GM08714 (cell line): ENCODE results near the gene DNAAF5.
"Not testable (repeated sequence)": the region's sequence is repeated elsewhere in the genome, so short reads cannot be mapped to it uniquely, and the experiment has no call there.

Source experiments
- H3K4me3 ChIP-seq: fragments of 200-500 bp; sonication (Bioruptor generic); 2 replicates; pipeline ENCODE4 v1.5.1; 2014; ENCODE audit warnings: mild to moderate bottlenecking, low read length, inconsistent platforms
- ZNF274 ChIP-seq: IDR thresholded peaks from 2 replicates; pipeline ENCODE4 v1.6.1; 2012; ENCODE audit warnings: mild to moderate bottlenecking, low read depth, low read length

DNAAF5 gene

DNA sequence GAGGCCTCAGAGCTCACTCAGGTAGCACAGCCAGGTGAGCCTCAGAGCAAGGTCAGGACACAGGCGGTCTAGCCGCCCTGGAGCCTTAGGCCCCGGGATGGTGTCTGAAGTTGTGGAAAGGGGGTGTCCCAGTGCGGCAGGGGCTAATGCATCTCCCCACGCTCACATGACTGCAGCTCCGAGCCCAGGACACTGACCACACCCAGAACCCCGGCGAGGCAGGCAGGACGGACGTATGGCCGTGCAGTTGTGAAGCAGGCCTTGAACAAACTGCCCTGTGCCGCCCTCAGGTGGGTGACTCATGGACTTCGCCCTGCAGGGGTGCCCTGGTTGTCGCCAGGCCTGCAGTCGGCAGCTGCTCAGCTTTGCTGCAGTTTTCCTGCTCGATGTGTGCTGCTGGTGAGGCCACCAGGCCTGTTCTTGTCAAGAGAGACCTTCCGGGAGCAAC, 5.6 kb downstream of the DNAAF5 start:
- H3K4me3 ChIP-seq: no peak overlapping the region
- TF ChIP-seq ZNF274: no peak

DNA sequence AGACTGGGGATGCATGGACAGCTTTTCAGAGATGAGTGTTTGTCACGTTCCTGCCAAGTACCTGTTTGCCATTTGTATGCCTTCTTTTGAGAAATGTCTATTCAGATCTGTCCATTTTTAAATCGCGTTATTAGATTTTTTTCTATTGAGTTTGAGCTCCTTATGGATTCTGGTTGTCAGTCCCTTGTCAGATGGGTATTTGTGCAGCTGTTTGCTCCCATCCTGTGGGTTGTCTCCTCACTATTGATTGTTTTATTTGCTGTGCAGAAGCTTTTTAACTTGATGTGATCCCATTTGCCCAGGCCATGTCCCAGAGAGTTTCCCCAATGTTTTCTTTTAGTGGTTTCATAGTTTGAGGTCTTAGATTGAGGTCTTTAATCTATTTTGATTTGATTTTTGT, 6.1 kb downstream of the DNAAF5 start:
- H3K4me3 ChIP-seq: no peak overlapping the region
- TF ChIP-seq ZNF274: no peak

DNA sequence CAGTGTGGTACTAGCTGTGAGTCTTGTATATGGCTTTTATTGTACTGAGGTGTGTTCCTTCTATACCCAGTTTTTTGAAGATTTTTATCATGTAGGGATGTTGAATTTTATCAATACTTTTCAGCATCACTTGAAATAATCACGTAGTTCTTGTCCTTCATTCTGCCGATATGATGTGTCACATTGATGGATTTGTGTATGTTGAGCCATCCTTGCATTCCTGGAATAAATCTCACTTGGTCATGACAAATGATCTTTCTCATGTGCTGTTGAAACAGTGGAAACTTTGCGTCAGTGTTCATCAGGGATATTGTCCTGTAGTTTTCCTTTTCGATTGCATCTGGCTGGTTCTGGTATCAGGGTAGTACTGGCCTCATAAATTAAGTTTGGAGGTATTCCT, 7.7 kb downstream of the DNAAF5 start:
- H3K4me3 ChIP-seq: no peak overlapping the region
- TF ChIP-seq ZNF274: no peak

DNA sequence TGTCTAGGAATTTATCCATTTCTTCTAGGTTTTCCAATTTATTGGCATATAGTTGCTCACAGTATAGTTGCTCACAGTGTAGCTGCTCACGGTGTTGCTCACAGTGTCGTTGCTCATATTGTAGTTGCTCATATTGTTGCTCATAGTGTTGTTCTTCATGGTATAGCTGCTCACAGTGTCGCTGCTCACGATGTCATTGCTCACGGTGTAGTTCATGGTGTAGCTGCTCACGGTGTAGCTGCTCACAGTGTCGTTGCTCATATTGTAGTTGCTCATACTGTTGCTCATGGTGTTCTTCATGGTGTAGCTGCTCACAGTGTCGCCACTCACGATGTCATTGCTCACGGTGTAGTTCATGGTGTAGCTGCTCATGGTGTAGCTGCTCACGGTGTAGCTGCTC, 8.3 kb downstream of the DNAAF5 start:
- no peak for TF ChIP-seq ZNF274
- no peak overlapping the region for H3K4me3 ChIP-seq

DNA sequence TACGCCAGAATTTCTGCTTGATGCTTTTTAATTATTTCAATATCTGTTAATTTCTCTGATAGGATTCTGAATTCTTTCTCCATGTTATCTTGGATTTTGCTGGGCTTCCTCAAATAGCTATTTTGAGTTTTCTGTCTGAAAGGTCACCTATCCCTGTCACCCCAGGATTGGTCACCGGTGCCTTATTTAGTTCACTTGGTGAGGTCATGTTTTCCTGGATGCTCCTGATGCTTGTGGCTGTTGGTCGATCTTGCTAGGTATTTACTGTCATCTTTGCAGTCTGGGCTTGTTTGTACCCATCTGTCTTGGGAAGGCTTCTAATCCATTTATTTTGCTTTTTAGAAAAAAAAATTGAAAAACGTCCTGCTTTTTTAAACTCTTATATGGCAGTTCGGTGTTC, 11.7 kb downstream of the DNAAF5 start:
- no peak for TF ChIP-seq ZNF274
- no peak overlapping the region for H3K4me3 ChIP-seq

DNA sequence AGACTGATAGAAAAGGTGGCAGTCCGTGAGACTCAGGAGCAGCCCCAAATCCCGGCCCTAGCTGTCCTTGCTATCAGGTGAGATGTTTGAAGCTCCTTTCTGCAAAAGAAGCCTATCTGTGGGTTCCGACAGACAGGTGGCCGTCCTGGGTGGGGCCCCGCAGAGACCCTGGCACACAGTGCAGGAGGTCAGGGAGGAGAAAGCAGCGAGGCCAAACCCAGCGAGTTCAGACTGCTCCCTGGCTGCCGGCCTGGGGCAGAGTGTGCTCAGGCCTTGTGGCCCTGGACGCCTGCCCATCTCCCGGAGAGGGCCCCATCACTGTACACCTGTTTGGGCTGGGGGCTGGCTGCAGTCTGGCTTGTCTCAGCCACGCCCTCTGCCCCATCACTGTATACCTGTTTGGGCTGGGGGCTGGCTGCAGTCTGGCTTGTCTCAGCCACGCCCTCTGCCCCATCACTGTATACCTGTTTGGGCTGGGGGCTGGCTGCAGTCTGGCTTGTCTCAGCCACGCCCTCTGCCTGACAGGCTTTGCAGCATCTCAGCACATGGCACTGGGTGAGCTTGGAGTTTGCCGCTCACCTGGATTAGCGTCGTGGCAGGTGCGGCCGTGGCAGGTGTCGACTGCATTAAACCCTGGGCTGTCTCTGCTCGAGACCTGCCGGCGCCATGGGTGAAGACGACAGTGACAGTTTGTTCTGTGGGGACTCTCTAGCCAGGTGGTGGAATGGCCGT, 12.4 kb downstream of the DNAAF5 start:
- H3K4me3 ChIP-seq: no peak overlapping the region
- TF ChIP-seq ZNF274: no peak

DNA sequence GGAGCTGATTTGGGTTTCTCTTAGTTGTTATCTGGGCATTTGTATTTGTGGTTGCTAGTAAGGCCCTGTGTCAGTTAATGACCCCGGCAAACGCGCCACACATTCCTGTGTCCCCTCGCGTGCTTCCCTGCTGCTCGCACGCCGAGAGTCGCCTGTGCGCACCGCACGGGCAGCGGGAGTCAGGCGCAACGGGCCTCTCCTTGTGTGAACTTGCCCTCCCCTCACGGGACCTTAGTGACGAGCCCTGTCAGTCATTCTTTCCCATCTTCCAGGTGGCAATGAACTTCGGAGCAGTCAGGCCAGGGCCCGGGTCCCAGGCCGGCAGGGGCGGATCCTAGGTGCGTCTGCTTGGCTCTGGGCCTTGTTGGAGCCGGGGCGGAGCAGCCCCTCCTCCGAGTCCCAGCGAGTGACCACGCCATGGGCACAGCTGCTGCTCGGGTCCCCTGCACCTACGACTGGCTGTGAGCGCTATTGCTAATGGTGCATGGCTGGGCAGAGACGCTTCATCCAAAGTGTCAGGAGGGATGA, 13.0 kb downstream of the DNAAF5 start:
- no peak for TF ChIP-seq ZNF274
- no peak overlapping the region for H3K4me3 ChIP-seq

DNA sequence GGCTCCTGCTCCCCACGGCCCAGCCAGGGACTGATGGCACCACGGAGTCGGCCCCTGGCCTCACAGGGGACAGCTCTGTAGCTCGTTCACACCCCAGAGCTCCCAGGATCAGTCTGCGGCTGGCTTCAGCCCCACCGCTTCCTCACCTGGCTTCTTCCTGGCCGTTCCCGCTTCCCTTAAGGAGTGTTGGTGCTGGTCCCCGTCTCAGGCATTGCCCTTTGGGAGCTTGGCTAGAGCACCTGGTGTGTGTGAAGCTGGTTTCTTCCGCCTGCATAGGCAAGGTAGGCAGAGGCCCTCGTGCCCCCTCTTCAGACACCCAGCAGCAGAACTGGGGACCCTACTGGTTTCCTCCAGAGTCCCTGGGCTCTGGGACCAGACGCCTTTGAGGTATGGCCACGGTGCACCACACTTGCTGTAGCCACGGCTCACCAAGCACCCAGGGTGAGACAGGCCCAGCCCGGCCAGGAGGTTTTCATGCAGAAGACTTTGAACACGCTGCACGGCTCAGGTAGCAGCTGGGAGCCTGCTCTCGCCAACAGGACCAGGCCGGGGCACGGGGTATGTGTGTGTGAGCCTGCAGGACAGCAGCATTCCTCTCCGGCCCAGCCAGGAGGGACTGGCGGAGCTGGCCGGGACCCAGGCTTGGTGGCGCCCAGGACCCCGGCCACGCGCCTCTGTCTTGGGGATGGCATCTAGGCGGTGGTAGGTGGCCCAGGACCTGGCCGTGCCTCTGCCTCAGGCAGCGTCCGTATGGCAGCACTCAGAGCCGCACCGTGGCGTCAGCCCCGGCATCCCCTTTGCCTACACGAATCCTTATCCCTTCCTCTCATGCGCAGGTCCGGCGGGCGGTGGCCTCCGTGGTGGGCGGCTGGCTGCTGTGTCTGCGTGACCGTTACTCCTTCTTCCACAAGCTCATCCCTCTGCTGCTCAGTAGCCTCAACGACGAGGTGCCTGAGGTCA, 13.8 kb downstream of the DNAAF5 start:
- TF ChIP-seq ZNF274: no peak
- no peak overlapping the region for H3K4me3 ChIP-seq

DNA sequence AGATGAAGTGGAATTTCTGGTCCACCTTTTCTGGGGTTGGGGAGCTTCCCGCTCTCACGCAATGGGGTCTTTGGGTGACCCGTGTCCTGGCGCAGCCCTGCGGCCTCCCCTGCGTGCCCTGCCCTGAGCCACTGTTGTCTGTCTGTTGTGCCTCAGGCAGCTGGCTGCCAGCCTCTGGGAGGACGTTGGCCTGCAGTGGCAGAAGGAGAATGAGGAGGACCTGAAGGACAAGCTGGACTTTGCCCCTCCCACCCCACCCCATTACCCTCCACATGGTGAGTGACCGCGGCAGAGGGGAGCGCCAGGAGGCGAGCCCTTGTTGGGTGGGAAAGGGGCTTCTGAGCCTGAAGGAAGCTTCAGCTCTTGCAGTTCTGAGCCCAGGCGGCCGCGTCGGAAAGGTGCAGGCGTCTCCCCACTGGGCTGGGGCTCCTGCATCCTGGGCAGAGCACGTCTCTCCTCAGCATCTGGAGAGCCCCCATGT, 14.7 kb downstream of the DNAAF5 start:
- TF ChIP-seq ZNF274: no peak
- no peak overlapping the region for H3K4me3 ChIP-seq

DNA sequence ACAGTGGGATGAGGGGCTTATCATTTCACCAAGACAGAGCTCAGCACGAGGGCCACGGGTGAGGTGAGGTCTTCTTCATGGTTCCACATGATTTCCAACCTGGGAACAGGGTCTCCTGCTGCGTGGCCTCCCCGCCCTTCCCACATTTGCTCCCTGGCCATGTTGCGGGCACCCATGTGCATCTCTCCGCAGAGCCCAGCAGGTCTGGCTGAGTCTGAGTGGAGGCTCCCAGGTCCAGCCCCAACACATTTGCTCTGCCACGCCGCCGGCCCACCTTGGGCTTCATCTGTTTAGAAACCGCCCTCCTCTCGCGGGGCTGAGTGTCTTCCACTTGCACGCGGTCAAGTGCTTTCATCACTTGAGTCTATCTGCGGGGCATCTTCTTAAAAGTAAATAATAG, 15.4 kb downstream of the DNAAF5 start:
- no peak for TF ChIP-seq ZNF274
- no peak overlapping the region for H3K4me3 ChIP-seq

DNA sequence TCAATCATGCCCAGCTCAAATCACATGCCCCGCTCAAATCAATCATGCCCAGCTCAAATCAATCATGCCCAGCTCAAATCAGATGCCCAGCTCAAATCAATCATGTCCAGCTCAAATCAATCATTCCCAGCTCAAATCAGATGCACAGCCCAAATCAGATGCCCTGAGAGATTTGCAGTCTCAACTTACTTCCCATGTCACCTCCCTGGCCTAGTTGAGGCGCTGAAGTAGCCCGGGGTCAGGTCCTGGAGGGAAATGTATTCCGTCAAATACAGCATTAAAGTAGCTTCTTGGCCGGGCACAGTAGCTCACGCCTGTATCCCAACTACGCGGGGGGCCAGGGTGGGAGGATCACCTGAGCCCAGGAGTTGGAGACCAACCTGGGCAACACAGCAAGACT, 16.3 kb downstream of the DNAAF5 start:
- no peak for TF ChIP-seq ZNF274
- no peak overlapping the region for H3K4me3 ChIP-seq

DNA sequence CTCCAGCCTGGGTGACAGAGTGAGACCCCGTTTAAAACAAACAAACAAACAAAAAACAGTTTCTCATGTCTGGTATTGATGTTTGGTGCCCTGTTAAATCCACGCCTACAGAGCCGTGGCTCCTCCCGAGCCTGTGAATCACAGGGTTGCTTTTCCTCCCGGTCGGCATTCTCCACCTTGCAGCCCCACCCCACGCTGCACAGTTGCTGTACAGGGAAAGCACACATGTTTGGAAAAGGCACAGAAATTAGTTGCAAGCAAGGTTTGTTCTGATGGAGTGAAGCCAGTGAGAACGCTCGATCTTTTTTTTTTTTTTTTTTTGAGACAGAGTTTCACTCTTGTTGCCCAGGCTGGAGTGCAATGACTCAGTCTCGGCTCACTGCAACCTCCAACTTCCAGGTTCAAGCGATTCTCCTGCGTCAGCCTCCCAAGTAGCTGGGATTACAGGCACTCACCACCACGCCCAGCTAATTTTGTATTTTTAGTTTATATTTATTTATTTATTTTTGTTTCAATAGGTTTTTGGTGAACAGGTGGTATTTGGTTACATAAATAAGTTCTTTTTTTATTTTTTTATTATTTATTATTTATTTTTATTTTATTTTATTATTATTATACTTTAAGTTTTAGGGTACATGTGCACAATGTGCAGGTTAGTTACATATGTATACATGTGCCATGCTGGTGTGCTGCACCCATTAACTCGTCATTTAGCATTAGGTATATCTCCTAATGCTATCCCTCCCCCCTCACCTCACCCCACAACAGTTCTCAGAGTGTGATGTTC, 17.0 kb downstream of the DNAAF5 start:
- not testable (repeated sequence) for H3K4me3 ChIP-seq

DNA sequence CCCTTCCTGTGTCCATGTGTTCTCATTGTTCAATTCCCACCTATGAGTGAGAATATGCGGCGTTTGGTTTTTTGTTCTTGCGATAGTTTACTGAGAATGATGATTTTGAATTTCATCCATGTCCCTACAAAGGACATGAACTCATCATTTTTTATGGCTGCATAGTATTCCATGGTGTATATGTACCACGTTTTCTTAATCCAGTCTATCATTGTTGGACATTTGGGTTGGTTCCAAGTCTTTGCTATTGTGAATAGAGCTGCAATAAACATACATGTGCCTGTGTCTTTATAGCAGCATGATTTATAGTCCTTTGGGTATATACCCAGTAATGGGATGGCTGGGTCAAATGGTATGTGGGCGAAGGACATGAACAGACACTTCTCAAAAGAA, 17.6 kb downstream of the DNAAF5 start:
- H3K4me3 ChIP-seq: not testable (repeated sequence)

DNA sequence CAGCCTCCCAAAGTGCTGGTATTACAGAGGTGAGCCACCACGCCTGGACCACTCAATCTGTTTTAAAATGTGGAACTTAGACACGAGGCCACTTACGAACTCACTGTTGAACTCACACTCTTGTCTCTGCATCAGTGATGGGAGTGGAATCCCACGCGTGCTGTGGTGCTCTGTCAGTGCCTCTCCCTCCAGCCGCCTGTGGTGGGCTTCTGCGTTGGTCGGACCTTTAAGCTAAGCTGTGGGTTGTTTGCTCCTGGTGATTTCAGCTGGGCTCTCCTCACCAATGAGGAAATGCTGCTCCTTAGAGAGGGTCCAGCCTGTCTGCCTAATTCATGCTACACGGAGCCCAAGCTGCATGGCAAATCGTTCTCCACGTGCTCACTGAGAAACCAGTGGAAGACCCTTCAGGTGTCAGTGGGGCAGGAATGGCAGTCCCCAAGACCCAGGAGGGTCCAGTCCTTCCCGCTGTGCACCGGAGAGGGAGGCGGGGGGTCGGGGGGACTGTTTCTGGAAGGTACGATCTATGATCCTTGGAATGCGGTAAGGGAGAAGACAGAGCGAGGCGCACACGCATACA, 18.4 kb downstream of the DNAAF5 start:
- TF ChIP-seq ZNF274: no peak
- H3K4me3 ChIP-seq: no peak overlapping the region
